ENCODE measurements around the gene MBD6.

MBD6 gene

GRCh38 chr12:57579011-57579410 is 56.4 kb downstream of the MBD6 start:
- DNase-seq, result no peak

Data from stimulated activated naive CD4-positive, alpha-beta T cell (primary cell).